GM21447 (cell line): ENCODE measurements around the gene SPATS2L.

Experiments
- ATAC-seq: cut with Tn5 transposase; IDR thresholded peaks from one replicate; pipeline ENCODE4 v1.9.1; 2021; ENCODE audit not compliant: unreplicated experiment

The SPATS2L gene

GRCh38 chr2:200492656-200493055 lies 186.2 kb downstream of the SPATS2L start:
- ATAC-seq, result no peak

GRCh38 chr2:200494048-200494447 lies 187.6 kb downstream of the SPATS2L start:
- no peak for ATAC-seq

GRCh38 chr2:200496696-200497095 lies 190.2 kb downstream of the SPATS2L start:
- no peak for ATAC-seq

- no peak for ATAC-seq
These were observed 192.1 kb downstream of the SPATS2L start for GRCh38 chr2:200498402-200499162.

GRCh38 chr2:200502196-200502595 lies 195.7 kb downstream of the SPATS2L start:
- no peak for ATAC-seq

- no peak for ATAC-seq
These were observed 200.2 kb downstream of the SPATS2L start for GRCh38 chr2:200506679-200507078.

GRCh38 chr2:200507179-200507578 lies 200.7 kb downstream of the SPATS2L start:
- ATAC-seq, result no peak

DNA sequence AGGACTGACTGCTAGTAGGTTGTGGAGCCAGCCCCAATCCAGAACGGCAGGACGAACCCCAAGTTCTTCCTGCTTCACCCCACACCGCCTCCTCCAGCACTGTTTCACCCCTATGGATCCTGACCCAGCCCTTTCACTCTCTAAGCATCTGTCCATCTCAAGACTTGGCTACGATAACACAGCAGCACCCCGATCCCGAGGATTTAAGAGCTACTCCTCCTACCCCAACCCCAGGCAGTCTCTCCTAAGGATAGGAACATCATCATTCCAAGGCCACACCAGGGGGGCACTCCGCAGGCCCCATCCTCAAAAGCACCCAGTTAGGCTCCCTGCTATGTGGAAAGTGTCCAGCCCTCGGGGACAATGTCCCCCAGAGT lies 202.7 kb downstream of the SPATS2L start:
- ATAC-seq, result peak; percentile 6

GRCh38 chr2:200509612-200510433 lies 203.3 kb downstream of the SPATS2L start, which contains the start of gene KCTD18:
TSS of gene KCTD18 (minus strand) at chr2:200510068. CDS start at chr2:200507016, 3,052 bp downstream.
- peak; percentile 96 for ATAC-seq

GRCh38 chr2:200515155-200515554 lies 208.7 kb downstream of the SPATS2L start:
- ATAC-seq, result no peak

- ATAC-seq, result no peak
These were observed 216.7 kb downstream of the SPATS2L start for GRCh38 chr2:200523158-200523557.

DNA sequence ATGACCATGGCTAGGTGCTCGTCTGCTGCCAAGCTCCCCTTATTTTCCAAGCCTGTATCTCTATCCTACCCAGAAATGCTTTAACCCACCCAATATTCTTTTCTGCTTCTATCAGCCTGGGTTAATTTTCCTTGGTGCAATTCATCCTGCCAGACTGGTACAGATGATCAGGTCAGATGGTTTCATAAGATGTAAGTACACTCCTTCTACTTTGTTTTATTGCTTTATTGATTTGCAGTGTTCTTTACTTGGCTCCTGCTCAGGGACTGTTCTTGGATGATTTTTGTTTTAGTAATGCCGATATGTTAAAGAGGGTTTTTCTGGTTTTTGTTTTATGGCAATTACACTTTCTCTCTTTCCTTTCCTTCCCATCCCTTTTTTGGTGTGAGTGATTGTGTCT lies 217.1 kb downstream of the SPATS2L start:
- ATAC-seq, result no peak

DNA sequence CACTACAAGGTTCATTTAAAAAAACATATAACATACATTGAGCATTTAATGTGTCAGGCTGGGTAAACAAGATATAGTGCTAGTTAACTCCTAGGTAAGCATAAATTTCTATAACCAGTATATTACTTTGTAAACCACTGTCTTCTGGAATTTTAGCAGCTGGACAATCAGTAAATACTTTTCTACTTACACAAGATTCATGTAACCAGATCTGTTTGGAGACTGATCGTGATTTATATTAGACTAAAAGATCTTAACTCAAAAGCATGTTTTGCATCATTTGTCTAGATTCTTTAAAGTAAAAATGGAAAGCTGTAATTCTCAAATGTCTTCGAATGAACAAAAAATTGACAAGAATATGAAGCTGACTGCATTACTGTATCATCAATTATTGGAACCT lies 218.6 kb downstream of the SPATS2L start:
- no peak for ATAC-seq

GRCh38 chr2:200525551-200525881 lies 219.0 kb downstream of the SPATS2L start:
- ATAC-seq, result no peak

DNA sequence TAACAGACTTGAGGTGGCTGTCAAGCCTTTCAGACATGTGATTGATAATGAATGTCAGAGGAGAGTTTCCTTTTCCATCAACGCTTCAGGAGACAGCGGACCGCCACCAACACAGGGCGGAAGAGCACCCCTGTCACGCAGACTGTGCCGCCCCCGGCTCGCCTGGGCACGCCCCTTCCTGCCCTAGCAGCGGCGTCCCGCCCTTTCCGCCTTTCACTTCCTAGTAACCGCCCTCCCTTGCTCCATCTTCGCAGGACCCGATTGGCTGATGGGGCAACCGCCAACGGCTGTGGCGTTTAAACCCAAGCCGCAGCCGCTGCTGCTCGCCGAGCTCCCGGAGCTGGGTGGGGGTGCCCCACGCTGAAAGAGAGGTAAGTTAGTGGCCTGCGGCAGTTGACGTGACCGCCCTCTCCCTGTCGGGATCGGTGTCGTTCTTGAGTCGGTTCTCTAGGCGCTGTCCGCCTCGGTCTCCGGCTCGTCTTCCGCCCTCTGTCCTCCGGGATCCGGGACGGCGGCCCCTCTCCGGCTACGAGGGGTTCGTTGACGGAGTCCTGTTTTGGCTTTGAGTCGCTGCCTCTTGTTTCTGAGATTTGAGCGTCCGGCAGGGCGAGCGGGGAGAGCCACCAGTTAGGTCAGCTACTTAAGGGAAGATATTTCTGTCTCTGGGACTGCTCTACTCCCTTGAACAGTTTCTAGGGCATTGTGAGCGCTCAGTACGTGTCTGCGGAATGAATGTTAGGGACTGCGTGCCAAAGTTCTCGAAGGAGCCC lies 219.6 kb downstream of the SPATS2L start, which contains the start of gene SGO2:
Gene SGO2 (plus strand): TSS at position 326 of the 770 bp plus-strand sequence. CDS start 6,769 bp downstream, outside the sequence.
- peak; percentile 100 for ATAC-seq

DNA sequence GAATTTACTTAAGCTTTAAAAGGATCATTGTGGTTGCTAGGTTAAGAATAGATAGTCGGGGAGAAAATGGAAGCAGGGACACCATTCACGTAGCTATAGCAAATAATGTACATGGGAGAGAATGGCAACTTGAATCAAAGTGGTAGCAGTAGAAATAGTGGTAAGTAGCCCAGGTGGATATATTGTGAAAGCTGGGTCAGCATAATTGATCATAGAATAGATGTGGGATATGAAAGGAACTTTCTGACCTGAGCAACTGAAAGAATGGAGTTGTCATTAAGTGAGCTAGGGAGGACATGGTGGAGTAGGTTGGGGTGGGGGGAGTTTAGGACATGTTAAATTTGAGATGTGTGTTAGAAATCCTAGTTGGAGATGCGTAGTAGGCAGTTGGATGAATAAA lies 221.7 kb downstream of the SPATS2L start:
- ATAC-seq, result no peak
